ENCODE data around the gene AAK1.

Gene AAK1

GRCh38 chr2:69660637-69661036 lies 17.1 kb upstream of the AAK1 start:
- Histone ChIP-seq H3K79me2 (ENCODE audit: control insufficient read depth, low read length) (no peaks in the 10 kb centered on the region), H3K9me2 (replicated peaks; ENCODE audit: control insufficient read depth, low read length) (no peaks in the 10 kb centered on the region), H3K27me3 (ENCODE audit: control insufficient read depth, low read length) (peaks cover 25% of the 10 kb centered on the region), H3F3A (ENCODE audit: control insufficient read depth, insufficient read depth) (no peaks in the 10 kb centered on the region), H3K4me3 (ENCODE audit: low read length) (no peak overlapping the region), H3K4me2 (ENCODE audit: low read length) (no peak overlapping the region), H3K9me3 (ENCODE audit: control insufficient read depth, insufficient read depth, low read length) (no peaks in the 10 kb centered on the region), H3K36me3 (ENCODE audit: control insufficient read depth, low read length) (no peaks in the 10 kb centered on the region), H3K27ac (ENCODE audit: low read depth, low read length) (no peak overlapping the region), H4K20me1 (ENCODE audit: control insufficient read depth, insufficient read depth, low read depth, low read length) (no peaks in the 10 kb centered on the region), H3K4me1 (ENCODE audit: control insufficient read depth, low read length) (no peaks in the 10 kb centered on the region)
- no peak for TF ChIP-seq CTCF (IDR thresholded peaks at IDR 0.05; ENCODE audit: low read depth, low read length, poor library complexity, severe bottlenecking)
- TF ChIP-seq EZH2phosphoT487 (IDR thresholded peaks at IDR 0.05; ENCODE audit: borderline replicate concordance, low read length), result no peak

GRCh38 chr2:69659941-69660483 lies 16.5 kb upstream of the AAK1 start:
- peaks cover 25% of the 10 kb centered on the region for H3K27me3 ChIP-seq (ENCODE audit: control insufficient read depth, low read length)
- no peaks in the 10 kb centered on the region for H4K20me1 ChIP-seq (ENCODE audit: control insufficient read depth, insufficient read depth, low read depth, low read length)
- no peaks in the 10 kb centered on the region for H3K4me1 ChIP-seq (ENCODE audit: control insufficient read depth, low read length)
- H3K79me2 ChIP-seq (ENCODE audit: control insufficient read depth, low read length), result no peaks in the 10 kb centered on the region
- no peak overlapping the region for H3K4me2 ChIP-seq (ENCODE audit: low read length)
- TF ChIP-seq EZH2phosphoT487 (IDR thresholded peaks at IDR 0.05; ENCODE audit: borderline replicate concordance, low read length) (no peak), CTCF (IDR thresholded peaks at IDR 0.05; ENCODE audit: low read depth, low read length, poor library complexity, severe bottlenecking) (no peak)
- no peaks in the 10 kb centered on the region for H3K36me3 ChIP-seq (ENCODE audit: control insufficient read depth, low read length)
- H3K9me2 ChIP-seq (replicated peaks; ENCODE audit: control insufficient read depth, low read length), result no peaks in the 10 kb centered on the region
- no peaks in the 10 kb centered on the region for H3K9me3 ChIP-seq (ENCODE audit: control insufficient read depth, insufficient read depth, low read length)
- no peaks in the 10 kb centered on the region for H3F3A ChIP-seq (ENCODE audit: control insufficient read depth, insufficient read depth)
- no peak overlapping the region for H3K27ac ChIP-seq (ENCODE audit: low read depth, low read length)
- no peak overlapping the region for H3K4me3 ChIP-seq (ENCODE audit: low read length)

- H3K9me2 ChIP-seq (replicated peaks; ENCODE audit: control insufficient read depth, low read length), result no peaks in the 10 kb centered on the region
- H3K27ac ChIP-seq (ENCODE audit: low read depth, low read length), result no peak overlapping the region
- H3K4me2 ChIP-seq (ENCODE audit: low read length), result no peak overlapping the region
- no peaks in the 10 kb centered on the region for H3K4me1 ChIP-seq (ENCODE audit: control insufficient read depth, low read length)
- H4K20me1 ChIP-seq (ENCODE audit: control insufficient read depth, insufficient read depth, low read depth, low read length), result no peaks in the 10 kb centered on the region
- no peaks in the 10 kb centered on the region for H3K79me2 ChIP-seq (ENCODE audit: control insufficient read depth, low read length)
- TF ChIP-seq CTCF (IDR thresholded peaks at IDR 0.05; ENCODE audit: low read depth, low read length, poor library complexity, severe bottlenecking) (no peak), EZH2phosphoT487 (IDR thresholded peaks at IDR 0.05; ENCODE audit: borderline replicate concordance, low read length) (no peak)
- H3K4me3 ChIP-seq (ENCODE audit: low read length), result no peak overlapping the region
- H3F3A ChIP-seq (ENCODE audit: control insufficient read depth, insufficient read depth), result no peaks in the 10 kb centered on the region
- H3K27me3 ChIP-seq (ENCODE audit: control insufficient read depth, low read length), result peaks cover 25% of the 10 kb centered on the region
- no peaks in the 10 kb centered on the region for H3K36me3 ChIP-seq (ENCODE audit: control insufficient read depth, low read length)
- H3K9me3 ChIP-seq (ENCODE audit: control insufficient read depth, insufficient read depth, low read length), result no peaks in the 10 kb centered on the region
These were observed 15.8 kb upstream of the AAK1 start for GRCh38 chr2:69659349-69659748.

Data from DOHH2 (cell line).